NCI-H524 treated with DMSO at 0.1 percent for 48 hours (cell line): Measurements from ENCODE around the gene RRP1B.

Experiments
- DNase-seq: peaks from one replicate; lab custom pipeline; 2025; lab: John Stamatoyannopoulos, UW

Gene RRP1B

DNA sequence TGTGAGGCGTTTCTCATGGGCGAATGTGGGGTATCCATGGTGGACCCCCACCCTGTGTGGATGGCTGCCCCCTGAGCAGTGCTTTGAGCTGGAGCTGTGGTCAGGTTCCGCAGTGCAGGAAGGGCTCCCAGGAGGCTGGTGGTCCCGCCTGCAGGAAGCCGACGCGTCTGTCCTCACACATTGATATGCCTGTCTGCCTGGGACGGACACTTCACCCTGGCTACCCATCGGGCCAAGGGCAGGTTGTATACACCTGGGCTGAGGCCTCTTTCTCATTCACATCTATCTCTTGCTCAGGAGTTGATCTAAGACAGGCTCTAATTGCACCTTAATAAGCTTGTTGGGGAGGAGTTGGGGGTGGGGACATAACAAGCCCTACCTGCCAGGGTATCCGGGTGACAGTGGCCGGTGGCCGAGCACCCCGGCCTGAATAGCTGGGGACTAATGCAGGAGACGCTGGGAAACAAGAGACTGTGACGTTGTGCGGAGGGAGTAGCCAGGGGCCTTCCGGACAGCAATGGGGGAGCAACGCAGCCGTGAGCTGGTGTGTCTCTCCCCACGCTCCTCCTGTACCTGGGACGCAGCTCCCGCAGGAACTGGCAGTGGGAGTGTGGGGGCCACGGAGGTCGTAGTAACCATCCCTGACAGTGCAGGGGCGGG is 81.3 kb downstream of the RRP1B start:
- DNase-seq: no peak

GRCh38 chr21:43741423-43742096 is 82.2 kb downstream of the RRP1B start:
- no peak for DNase-seq

- DNase-seq: no peak
Observed at GRCh38 chr21:43743947-43744346, 84.6 kb downstream of the RRP1B start.

DNA sequence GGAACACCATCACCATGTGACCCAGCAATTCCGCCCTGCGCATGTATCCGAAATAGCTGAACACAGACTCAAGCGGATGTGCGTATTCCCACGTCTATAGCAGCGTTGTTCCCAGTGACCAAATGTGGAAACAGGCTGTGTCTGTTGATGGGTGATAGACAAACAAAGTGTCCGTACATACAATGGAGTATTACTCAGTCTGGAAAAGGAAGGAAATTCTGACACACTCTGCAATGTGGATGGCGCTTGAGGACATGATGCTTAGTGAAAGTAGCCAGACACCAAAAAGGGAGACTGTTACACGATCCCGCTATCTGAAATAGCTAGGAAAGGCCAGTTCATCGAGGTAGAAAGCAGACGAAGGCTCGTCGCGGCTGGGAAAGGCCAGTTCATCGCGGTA is 85.4 kb downstream of the RRP1B start:
- no peak for DNase-seq
